GM12801 (cell line): Measurements from ENCODE around the gene TINCR.

Experiments
- TF ChIP-seq, protein P1 (sequence below): IDR thresholded peaks from one replicate; pipeline ENCODE4 v1.5.1; 2011; ENCODE audit warnings: control low read depth; ENCODE audit not compliant: insufficient read length; ENCODE audit errors: extremely low read depth

Gene TINCR

DNA sequence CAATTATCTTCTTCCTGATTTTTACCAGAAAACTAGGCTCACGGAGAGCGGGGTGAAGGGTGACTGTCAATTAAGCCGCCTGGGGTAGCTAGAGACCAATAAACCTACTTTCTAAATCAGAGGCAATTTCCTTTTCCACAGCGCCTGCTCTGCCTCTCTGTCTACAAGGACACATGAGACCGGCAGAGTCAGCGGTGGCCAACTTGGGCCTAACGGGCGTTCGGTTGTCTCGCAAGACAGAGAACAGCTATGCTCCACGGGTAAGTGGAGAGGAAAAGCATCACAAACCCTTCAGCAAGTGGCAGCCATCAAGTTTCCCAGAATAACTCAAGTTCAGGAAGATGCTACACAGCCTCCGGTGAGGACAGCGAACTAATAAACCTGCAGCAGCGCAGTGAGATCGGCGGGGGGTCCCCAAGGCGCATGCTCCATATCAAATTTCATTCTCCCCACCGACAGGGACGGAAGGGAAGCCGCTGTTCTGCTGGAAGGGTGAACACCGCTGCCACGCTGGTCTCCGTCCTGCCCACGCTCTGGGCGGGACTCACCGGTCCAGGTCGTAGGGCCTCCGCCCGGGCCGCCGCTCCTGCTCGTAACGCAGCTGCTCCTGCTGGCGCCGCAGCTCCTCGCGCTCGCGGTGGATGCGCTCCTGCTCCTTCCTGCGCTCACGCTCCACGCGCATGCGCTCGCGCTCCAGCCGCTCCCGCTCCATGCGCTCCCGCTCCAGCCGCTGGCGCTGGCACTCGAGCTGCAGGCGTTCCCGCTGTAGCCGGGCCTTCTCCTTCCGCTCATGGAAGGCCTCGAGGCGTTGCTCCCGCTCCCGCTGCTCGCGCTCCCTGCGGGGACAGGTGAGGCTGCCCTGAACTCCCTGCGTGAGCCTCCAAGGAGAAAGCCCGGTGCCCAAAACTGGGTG, 25.8 kb upstream of the TINCR start:
- TF ChIP-seq, protein P1, sequence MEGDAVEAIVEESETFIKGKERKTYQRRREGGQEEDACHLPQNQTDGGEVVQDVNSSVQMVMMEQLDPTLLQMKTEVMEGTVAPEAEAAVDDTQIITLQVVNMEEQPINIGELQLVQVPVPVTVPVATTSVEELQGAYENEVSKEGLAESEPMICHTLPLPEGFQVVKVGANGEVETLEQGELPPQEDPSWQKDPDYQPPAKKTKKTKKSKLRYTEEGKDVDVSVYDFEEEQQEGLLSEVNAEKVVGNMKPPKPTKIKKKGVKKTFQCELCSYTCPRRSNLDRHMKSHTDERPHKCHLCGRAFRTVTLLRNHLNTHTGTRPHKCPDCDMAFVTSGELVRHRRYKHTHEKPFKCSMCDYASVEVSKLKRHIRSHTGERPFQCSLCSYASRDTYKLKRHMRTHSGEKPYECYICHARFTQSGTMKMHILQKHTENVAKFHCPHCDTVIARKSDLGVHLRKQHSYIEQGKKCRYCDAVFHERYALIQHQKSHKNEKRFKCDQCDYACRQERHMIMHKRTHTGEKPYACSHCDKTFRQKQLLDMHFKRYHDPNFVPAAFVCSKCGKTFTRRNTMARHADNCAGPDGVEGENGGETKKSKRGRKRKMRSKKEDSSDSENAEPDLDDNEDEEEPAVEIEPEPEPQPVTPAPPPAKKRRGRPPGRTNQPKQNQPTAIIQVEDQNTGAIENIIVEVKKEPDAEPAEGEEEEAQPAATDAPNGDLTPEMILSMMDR = no peak

DNA sequence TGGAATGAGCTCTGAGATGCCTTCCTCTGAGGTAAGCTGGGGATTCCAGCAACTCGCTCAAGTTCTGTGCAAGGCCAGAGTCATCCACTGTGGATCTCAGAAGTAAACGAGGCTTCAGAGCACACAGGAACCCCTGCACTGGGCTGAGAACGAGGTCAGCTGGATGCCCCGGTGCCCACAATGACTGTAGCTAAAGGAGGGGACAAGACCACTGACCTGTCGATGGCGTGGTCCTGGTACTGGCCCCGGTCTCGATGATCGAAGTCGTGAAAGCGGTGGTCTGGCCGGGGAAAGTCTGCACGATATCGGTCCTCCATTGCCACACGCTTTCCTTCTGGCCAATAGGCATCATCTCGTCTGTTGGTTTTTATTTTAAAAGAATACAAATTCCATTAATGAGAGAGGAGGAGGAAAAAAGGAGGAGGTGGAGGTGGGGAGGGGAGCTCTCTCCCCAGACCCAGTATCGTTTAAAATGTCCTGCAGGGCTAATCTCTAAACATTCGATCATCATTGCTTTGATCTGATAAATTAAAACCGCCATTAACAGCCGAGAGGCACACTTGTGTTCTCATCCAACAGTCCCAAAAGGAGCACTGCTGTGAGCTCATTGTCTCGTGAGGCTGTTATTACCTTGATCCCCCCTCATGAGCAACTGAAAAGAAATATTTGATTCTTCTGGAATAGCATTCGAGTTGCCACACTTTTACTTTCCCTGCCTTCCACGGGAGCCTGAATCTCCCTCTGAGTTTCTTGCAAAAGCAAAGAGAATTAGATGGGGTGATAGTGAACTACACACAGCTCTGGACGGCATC, 25.0 kb upstream of the TINCR start:
- TF ChIP-seq, protein P1 = no peak

DNA sequence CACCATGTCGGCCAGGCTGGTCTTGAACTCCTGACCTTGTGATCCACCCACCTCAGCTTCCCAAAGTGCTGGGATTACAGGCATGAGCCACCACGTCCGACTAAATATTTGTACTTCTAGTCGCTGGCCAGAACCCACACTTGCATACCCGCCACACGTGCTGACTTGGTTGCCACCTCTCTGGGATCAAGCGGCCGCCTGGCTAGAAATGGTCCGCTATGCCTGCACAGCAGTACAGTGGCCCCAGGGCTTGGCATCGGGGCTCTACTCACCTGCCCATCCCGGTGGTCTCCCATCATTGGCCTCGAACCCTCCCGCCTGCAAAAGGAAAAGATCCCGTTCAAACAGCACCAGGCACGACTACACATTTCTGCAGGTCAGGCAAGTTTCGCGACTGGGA, 23.7 kb upstream of the TINCR start:
- TF ChIP-seq, protein P1 = no peak

DNA sequence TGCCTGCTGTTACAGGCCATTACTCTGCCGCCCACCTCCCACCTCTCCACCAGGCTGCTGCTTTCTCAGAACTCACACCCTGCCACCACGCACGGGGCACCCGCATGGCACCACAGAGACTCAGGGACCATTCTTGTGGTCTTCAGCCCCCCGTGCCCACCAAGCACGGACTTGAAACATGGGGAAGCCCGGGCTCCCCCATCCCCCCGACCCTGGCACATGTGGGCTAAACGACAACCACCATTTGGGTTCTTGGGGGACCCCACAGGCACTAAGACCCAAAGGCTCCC, 23.1 kb upstream of the TINCR start:
- TF ChIP-seq, protein P1 = no peak

DNA sequence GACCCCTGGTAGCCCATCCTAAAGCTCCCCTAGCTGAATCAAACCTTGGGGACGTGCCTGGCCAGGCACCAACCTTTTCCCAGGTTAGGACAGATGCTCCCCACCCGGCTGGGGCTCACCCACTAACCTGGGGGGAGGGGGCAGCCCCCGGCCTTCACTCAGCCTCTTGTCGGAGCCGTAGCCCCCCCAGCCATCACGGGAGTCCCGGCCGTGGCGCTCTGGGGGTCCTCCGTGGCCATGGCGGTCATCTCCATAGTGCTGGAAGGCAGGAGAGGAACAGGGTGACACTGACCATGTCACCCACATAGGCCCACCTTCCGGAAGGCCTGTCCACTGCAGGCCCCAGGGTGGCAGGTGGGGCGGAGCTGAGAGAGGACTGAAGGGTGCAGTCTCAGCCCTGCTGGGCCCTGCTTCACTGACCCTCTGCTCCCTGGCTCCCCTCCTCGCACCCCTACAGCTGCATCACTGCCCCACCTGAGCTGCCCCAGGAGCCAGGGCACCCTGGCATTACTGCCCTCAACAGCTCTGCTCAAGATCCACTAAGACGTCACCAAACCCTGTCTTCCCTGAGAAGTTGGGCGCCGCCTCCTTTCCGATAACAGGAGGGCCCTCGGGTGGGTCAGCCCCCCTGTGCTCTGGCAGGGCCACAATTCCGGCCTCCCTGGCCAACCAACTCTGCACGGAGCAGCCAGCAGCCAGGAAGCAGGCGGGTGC, 22.6 kb upstream of the TINCR start:
- TF ChIP-seq, protein P1 = no peak

DNA sequence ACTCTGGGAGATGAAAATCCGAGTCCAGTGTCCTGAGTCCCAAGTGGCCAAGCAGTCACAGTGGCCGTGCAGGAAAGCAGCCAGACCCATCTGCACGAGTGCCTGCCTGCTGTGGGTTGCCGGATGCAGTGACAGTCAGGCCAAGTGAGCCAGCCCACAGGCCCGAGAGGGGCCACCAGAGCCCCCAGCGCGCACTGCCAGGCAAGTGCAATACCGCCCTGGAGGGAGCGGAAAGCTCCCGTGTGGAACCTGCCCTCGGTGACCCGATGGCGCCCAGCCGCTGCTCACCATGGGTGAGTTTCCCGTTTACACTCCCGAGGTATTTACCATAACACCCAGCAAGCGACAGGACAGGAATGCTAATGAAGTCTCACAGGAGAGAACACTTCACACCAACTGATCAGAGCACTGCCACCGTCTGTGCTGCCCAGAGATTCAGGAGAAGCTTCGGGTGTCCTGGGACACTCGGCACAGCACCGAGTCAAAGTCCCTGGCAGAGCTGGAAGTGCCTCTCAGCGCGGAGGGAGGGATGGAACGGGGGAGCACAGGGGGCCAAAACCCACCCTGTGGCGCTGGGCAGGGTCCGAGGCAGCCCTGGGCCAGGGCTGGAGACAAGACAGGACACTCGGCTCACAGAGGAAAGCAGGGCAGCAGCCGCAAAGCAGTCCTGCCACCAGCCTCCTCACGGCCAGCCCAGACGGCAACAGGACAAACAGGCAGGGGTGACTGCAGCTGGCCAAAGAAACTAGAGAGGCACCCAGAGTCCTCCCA, 21.3 kb upstream of the TINCR start:
- TF ChIP-seq, protein P1 = no peak

DNA sequence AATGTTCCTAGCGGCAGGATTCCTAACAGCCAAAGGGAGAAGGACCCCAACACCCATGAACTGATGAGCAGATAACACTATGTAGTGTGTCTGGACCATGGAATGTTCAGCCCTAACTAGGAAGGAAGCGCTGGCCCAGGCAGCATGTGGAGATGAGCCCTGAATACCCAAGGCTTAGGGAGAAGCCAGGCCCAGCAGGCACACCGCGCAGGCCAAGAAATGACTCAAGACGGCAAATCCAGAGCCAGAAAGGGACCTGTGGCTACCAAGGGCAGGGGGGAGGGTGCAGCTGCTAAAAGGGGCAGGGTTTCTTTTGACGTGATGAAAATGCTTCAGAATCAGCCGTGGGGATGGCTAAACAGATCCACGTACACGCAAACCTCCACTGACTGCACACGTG, 20.7 kb upstream of the TINCR start:
- TF ChIP-seq, protein P1 = no peak
